Fibroblast of the aortic adventitia (primary cell): ENCODE data around the gene GPR37L1. TPM values are rescaled to one million over a fixed set of nuclear protein-coding genes. Genes with fewer than 3 reads are reported as not detected.

Experiments used
- DNase-seq: peaks from one replicate; pipeline ENCODE4 v3.0.0-alpha.2; 2010; ENCODE audit warnings: low read depth
- H3K4me3 ChIP-seq: 2 replicates; pipeline ENCODE4 v1.5.1; 2011; ENCODE audit warnings: low read depth, mild to moderate bottlenecking, control low read depth, low read length, moderate library complexity
- total RNA-seq: library from RNA; depleted of rRNA; stranded (reverse); fragments of >200 nt; gene quantifications from 2 replicates; pipeline ENCODE4 v1.2.3, GENCODE V29; 2012; ENCODE audit warnings: low replicate concordance
- TF ChIP-seq, protein P1 (sequence below): IDR thresholded peaks from 2 replicates; pipeline ENCODE4 v1.5.1; 2011; ENCODE audit warnings: mild to moderate bottlenecking, low read length, control low read depth, inconsistent platforms; ENCODE audit not compliant: insufficient read depth

The GPR37L1 gene
- total RNA-seq, 1 donor, result not detected

DNA sequence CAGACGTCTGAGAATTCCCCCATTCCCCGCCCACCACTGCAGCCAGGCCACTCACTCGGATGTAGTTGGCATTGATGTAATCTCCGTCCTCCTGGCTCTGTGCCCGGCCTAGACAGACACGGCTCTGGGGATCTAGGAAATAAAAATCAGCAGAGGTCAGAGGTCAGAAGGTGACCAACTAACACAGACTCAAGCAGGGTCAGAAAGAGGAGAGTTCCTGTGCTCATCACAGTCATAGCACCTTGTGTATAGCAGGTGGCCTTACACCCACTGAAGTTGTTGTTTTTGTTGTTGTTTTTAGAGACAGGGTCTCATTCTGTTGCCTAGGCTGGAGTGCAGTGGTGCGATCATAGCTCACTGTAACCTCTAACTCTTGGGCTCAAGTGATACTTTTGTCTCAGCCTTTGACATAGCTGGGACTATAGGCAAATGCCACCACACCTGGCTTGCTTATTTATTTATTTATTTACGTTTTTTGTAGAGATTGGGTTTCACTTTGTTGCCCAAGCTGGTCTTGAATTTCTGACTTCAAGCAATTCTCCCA, 32.8 kb downstream of the GPR37L1 start:
- no peak overlapping the region for H3K4me3 ChIP-seq
- TF ChIP-seq, protein P1, sequence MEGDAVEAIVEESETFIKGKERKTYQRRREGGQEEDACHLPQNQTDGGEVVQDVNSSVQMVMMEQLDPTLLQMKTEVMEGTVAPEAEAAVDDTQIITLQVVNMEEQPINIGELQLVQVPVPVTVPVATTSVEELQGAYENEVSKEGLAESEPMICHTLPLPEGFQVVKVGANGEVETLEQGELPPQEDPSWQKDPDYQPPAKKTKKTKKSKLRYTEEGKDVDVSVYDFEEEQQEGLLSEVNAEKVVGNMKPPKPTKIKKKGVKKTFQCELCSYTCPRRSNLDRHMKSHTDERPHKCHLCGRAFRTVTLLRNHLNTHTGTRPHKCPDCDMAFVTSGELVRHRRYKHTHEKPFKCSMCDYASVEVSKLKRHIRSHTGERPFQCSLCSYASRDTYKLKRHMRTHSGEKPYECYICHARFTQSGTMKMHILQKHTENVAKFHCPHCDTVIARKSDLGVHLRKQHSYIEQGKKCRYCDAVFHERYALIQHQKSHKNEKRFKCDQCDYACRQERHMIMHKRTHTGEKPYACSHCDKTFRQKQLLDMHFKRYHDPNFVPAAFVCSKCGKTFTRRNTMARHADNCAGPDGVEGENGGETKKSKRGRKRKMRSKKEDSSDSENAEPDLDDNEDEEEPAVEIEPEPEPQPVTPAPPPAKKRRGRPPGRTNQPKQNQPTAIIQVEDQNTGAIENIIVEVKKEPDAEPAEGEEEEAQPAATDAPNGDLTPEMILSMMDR, result no peak
- no peak for DNase-seq

DNA sequence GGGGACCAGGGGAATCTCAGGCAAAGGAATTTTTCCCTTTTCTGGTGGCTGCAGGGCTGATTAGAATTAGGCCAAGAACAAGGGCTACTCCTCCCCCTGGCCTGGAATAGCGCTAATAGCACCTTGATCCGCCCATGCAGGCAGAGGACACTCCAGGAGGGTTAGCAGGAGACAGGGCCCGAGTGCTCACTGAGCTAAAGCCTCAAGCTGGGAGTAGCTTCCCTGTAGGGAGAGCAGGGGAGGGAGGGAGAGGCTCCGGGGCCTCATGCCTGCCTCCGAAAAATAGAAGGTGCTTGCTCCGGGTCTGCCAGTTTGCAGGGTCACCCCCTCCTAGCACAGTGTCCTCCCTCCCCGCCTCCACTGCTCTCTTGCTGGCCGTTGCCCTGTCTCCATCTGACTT, 33.9 kb downstream of the GPR37L1 start:
- no peak for DNase-seq
- TF ChIP-seq, protein P1, result no peak
- H3K4me3 ChIP-seq, result no peak overlapping the region

DNA sequence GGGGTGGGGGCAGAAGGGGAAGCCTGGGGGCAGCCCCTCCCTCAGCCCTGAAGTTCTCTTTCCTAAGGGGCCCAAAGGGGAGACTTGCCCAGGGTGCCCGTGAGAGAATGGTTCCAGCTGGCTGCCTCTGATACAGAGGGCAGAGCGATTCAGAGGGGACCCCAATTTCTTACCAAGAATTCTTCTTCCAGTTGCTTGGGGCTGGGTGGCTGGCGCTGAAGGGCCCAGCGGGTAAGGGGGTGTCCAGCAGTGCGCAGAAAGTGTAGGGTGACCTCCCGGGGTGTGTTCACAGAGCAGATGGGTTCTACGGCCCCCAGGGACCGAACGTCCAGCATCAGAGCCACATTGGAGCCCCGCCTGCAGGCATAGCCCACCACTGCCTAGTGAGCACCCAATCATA, 35.2 kb downstream of the GPR37L1 start:
- TF ChIP-seq, protein P1, result no peak
- DNase-seq, result no peak
- no peak overlapping the region for H3K4me3 ChIP-seq

DNA sequence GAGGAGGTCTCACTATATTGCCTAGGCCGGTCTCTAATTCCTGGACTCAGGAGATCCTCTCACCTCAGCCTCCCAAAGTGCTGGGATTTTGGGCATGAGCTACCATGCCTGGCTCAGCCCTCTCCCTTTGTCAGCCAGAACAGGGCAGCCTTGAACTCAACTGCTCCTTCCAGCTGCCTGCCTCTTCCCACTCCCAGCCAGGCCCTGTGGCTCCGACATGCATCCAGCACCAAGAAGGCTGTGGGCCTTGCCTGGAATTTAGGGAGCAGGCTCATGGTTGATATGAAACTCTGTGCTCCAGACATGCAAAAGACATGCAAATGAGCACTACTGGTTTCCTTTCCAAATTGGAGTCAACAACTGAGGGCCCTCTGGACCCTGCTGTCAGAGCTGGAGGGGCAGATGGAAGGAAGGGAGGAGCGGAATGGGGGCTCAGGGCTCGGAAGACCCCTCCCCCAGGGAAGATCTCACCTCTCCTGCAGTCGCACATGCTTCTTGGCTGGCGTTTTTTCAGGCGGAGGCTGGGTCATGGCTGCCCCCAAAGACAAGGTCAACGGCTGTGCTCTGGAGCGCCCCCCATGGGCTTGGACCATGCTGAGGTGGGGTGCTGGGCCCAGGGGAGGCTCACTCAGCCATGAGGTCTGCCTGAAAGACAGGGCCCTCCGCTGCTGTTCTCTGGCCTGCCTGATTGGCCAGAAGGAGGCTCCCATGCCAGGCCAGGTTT, 36.3 kb downstream of the GPR37L1 start:
- TF ChIP-seq, protein P1, result no peak
- H3K4me3 ChIP-seq, result no peak overlapping the region
- no peak for DNase-seq

DNA sequence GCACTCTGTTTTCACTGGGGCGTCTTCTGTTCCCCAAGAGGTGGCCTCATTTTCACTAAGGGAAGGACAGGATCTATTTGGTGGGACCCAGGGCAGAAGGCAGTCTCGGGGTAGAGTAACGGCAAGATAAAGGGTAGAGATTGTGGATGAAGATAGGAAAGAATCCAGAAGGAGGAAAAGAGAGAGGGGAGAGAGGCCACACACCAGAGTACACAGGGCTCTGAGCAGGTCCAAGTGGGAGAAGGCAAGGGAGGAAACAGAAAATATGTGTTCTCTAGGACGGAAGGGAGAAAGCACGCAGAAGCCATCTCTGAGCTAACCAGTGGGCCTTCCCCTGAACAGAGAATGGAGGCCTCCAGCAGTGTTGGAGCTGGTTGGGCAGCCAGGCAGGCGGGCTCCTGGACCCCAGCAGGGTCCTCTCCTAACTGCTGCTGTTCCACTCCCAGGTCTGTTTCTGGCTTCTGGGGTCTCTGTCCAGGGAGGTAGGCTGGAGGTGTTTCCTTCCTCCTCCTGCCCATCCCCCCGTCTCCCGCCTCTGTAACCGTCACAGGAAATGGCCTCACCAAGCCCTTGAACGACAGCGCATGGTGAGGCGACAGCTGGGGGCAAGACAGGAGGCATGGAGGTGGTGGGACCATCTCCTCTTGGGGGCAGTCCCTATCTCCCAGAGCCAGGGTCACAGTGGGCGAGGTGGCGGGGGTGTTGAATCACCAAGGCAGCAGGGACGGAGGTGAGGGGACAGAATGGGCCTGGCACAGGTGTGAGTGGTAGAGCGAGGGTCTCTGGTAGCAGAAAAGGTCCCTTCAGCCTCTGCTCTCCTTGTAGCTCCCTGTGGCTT, 37.0 kb downstream of the GPR37L1 start:
- no peak overlapping the region for H3K4me3 ChIP-seq
- no peak for DNase-seq
- TF ChIP-seq, protein P1, result no peak

DNA sequence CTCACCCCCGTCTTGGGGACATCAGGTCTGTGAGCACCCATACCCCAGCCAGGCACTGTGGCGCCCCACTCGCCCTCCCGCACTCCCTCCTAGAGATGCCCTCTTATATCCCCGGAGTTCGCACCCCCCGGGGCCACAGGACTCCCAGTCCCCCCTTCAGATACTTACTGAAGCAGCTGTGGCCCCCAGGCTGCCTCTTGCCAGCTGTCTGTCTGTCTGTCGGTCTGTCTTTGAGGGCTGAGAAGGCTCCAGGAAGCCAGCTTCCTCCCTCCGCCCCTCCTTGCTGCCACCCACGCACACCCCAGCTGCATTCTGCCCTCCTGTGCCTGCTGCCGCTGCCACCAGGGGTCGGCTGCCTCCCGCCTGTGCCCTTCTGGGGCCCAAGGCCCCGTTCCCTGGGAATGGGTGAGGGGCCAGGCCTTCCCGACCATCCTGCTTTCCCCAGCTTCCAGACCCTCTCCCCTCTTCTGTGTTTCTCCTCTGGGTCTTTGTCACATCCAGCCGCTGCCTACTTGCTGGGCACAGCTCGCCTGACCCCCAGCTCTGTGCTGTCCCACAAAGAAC, 37.7 kb downstream of the GPR37L1 start, which contains the start of gene PTPN7:
PTPN7 (minus strand) TSS at position 226 of the 564 bp plus-strand sequence. CDS start 1,200 bp downstream, outside the sequence.
- H3K4me3 ChIP-seq, result no peak within 1 kb of the TSS
- DNase-seq, result no peak
- TF ChIP-seq, protein P1, result no peak
